RPMI7951 (cell line): ENCODE data around the gene CUTA. TPM values are rescaled to one million over a fixed set of nuclear protein-coding genes. Genes with fewer than 3 reads are reported as not detected.

Experiments used
- DNase-seq: peaks from one replicate; pipeline ENCODE4 v3.0.0-alpha.2; 2012; ENCODE audit warnings: low read depth
- total RNA-seq: library from RNA; depleted of rRNA; stranded (reverse); fragments of >200 nt; shearing (Covaris generic); gene quantifications from 2 replicates; pipeline ENCODE4 v1.2.3, GENCODE V29; 2014; rRNA removed

Gene CUTA, protein sequence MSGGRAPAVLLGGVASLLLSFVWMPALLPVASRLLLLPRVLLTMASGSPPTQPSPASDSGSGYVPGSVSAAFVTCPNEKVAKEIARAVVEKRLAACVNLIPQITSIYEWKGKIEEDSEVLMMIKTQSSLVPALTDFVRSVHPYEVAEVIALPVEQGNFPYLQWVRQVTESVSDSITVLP
- total RNA-seq: 250 and 282 TPM in 2 replicates

DNA sequence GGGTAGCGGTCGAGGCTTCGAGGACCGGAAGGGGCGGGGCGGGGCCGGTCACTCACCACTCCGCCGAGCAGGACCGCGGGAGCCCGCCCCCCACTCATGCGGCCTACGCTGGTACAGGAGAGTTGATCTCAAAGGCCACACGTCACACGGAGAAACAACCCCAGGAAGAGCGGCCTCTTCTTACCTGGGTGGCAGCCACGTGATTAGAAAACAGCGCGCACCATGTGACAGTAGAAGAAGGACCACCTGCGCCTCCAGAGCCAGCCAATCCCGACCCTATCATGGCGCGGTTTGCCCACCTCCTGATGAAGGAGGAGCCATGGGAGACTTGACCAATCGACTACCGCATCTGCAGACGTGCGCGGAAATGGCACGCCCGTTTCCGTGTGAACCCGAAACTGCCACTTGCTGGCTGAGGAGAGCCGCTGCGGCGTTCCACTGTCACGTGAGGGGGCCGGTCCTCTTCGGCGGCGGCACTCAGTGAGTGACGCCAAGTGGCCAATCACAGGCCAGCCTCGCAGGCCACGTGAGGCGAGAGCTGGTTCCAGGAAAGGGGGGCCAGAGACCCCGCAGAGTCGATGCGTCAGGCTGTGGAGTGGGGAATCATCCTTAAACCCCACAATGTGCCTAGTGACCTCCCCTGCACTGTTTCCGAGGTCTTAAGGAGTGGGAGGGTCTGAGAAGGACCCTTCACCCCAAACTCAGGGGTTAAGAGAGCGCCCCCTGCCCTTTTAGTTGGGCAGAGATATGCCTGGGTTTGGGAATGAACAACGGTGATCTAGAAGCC, at the start of gene CUTA:
TSS of gene CUTA (minus strand) at position 205 of the 787 bp plus-strand sequence. CDS start at position 98, 107 bp downstream.
- DNase-seq: peak; percentile 100

- DNase-seq: no peak
These were observed 49.2 kb upstream of the CUTA start for GRCh38 chr6:33467091-33467490.

GRCh38 chr6:33466075-33466735, 48.3 kb upstream of the CUTA start:
- DNase-seq: no peak

DNA sequence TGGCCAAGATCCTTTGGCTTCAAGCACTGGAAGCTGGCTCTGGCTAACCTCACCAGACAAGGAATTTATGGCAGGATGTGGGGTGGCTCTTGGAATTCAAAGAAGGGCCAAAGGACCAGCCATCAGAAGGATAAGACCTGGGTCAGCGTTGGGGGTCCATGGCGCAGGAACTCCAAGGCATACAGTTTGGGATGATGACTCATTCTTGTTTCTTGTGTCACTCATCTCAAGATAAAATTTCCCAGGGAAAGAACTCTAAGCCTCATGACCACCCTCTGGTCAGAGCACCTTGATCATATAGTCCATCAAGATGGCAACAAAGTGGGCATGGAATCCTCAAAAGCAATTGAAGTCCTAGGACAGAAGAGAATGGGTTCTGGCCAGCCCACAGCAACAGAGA, 41.3 kb upstream of the CUTA start:
- DNase-seq: no peak

- no peak for DNase-seq
These were observed 40.8 kb upstream of the CUTA start for GRCh38 chr6:33458676-33459075.

DNA sequence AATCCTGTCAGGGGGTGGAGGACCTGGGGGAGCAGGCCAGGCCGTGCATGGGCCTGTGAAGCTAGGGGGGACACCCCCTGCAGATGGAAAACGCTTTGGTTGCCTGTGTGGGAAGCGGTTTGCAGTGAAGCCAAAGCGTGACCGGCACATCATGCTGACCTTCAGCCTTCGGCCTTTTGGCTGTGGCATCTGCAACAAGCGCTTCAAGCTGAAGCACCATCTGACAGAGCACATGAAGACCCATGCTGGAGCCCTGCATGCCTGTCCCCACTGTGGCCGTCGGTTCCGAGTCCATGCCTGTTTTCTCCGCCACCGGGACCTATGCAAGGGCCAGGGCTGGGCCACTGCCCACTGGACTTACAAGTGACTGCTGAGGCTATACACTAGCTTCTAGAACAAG, 38.2 kb upstream of the CUTA start:
- no peak for DNase-seq

DNA sequence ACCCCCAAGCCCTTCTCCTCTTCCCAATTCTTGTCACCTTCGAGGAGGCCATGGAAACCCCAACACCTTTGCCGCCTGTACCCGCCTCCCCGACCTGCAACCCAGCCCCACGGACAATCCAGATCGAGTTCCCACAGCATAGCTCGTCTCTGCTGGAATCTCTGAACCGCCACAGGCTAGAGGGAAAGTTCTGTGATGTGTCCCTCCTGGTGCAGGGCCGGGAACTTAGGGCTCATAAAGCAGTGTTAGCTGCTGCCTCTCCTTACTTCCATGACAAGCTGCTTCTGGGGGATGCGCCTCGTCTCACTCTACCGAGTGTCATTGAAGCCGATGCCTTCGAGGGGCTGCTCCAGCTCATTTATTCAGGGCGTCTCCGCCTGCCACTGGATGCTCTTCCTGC, 37.1 kb upstream of the CUTA start:
- DNase-seq: no peak

- DNase-seq: peak; percentile 96
These were observed 36.4 kb upstream of the CUTA start, which contains the start of gene ZBTB9 for GRCh38 chr6:33454009-33454946. ZBTB9 (plus strand) TSS chr6:33454576; CDS start chr6:33455101, 525 bp downstream.

DNA sequence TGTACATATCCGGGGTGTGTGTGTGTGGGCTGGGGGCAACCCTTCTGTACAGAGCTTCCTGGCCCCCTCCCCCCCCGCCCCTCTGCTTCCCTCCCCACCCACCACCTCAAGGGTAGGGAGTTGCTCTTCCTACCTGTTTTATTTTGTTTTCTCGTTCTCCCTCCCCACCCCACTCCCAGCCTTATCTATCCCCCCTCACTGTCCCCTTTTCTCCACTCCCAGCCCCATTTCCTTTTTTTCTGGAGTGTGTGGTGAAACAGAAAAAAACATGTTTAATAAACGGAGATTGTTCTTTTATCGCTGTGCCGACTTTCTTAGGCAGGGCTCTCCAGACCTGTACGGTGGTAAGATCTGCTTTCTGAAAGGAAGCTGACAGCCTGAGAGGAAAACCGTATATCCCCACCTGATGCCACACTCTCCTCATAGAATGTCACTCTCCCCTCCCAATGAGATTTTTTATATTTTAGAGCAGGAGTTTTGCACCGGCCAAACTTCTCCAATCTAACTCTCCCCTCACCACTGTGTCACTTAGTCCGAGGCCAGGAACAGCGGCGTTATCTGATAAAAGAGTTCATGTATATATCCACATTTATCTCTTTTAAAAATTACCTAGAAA, 35.6 kb upstream of the CUTA start:
- DNase-seq: no peak

GRCh38 chr6:33452496-33452895, 34.6 kb upstream of the CUTA start:
- DNase-seq: no peak

GRCh38 chr6:33451606-33452005, 33.7 kb upstream of the CUTA start:
- no peak for DNase-seq

GRCh38 chr6:33450434-33450833, 32.5 kb upstream of the CUTA start:
- DNase-seq: no peak

DNA sequence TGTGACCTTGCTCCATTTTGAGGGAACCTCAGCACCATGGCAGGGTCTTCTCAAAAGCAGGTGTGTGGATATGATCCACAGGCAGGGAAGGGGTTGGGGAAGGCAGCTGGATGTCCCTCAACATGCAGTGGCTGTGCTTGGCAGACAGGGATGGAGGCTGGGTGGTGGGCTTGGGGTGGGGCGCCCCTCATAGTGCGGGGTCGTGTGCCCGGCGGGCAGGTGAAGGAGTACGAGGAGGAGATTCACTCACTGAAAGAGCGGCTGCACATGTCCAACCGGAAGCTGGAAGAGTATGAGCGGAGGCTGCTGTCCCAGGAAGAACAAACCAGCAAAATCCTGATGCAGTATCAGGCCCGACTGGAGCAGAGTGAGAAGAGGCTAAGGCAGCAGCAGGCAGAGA, 28.4 kb upstream of the CUTA start:
- no peak for DNase-seq

DNA sequence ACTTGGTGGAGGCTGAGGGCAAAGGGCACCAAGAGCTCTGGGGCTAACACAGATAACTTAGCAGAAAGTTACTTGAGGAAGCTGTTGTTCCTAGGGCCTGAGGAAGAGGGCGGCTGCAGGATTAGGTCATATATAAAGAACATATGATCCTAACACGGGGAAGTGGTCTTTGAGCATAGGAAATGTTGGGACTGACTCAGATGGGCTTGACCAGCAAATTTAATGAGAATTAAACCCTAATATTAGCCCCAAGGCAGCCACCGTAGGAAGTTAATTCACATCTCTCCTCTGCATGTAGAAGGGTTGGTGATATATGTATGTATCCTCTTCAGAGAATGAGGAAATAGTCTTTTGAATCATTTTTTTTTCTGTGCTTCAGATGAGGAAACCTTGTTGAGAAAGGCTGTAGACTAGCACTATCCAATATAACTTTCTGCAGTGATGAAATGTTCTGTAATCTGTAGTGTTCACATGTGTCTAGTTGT, 27.3 kb upstream of the CUTA start:
- DNase-seq: no peak

- no peak for DNase-seq
These were observed 26.0 kb upstream of the CUTA start for GRCh38 chr6:33443619-33444504.

DNA sequence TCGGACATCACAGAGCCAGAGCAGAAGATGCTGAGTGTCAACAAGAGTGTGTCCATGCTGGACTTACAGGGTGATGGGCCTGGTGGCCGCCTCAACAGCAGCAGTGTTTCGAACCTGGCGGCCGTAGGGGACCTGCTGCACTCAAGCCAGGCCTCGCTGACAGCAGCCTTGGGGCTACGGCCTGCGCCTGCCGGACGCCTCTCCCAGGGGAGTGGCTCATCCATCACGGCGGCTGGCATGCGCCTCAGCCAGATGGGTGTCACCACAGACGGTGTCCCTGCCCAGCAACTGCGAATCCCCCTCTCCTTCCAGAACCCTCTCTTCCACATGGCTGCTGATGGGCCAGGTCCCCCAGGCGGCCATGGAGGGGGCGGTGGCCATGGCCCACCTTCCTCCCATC, 25.1 kb upstream of the CUTA start:
- DNase-seq: no peak

DNA sequence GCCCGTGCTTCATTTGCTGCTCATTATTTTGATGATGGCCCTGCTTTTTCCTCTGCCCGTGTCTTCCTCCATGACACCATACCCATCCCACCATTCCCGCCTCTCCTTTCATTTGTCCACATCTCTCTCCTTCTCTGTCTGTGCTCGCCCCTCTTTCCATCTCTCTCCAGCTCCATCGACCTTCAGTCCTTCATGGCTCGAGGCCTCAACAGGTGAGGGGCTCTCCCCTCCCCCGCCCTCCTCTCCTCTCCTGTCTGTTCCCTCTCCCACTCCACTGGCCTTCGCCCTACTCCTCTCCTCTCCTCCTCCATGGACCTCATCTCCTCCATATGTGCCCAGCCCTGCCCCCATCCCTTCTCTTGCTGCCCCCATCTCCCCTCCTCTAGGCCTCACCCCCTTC, 24.4 kb upstream of the CUTA start:
- DNase-seq: no peak

GRCh38 chr6:33441457-33441856, 23.6 kb upstream of the CUTA start:
- no peak for DNase-seq

- no peak for DNase-seq
These were observed 22.9 kb upstream of the CUTA start for GRCh38 chr6:33440649-33441309.
